CD4-positive, alpha-beta T cell treated with Interleukin-1 beta for 1 hour (primary cell): ENCODE results near the gene ABHD17C.
"Not testable (repeated sequence)": the region's sequence is repeated elsewhere in the genome, so short reads cannot be mapped to it uniquely, and the experiment has no call there.

Experiments
- DNase-seq, 2 donors: peaks; one replicate each; pipeline ENCODE4 v3.0.0-alpha.2; 2020 to 2022

The ABHD17C gene

DNA sequence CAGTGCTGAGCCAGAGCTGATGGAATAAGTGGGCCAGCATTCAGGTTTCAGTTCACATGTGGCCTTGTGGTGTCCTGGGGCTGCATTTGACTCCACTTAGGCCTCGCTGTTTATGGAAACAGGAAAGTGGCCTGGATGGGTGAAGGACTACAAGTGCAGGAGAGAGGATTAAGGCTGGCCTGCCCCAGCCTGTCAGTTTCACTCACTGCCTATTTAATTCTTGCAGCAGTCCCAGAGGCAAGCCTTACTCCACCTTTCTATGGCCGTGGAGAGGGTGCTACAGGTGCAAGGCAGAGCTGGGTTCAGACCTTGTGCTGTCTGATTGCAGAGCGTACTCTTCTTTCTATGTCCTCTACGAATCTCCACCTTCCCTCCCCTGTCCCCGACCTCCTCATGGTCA is 37.7 kb downstream of the ABHD17C start:
- no peak for DNase-seq

DNA sequence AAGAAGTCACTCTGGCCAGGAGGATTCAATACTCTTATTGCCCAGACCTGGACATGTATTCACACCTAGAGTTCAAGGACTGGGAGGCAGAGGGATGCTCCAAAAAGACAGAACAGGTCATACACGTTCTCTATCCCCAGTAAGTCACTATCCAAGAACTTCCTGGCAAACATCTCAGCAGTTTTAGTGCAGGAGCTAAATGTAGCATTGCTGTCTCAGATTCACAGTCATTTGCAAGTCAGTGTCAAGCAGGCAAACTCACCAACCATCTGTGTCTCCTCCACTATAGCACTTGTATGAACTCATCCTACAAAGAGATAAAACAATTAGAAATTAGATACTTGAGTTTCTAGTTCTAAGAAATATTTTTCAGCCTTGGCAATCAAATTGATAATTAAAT is 38.4 kb downstream of the ABHD17C start:
- DNase-seq: no peak

DNA sequence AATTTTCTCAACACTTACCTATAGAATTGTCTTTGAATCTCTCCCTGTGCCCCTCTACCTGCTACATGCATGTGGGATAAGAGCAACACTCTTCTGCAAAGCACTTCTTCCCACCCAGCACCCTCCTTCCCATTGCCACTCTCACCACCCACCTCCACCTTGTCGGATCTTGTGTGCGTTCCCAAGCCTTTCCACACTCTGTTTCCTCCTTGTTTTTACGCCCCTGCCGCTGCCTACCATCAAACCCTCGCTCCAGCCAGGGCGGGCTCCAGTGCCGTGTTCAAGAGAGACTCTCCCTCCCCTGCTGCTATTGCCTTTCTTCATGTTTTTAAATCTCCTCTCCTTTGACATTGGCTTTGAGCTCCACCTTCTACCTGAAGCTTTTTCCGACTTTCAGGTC is 40.2 kb downstream of the ABHD17C start:
- no peak for DNase-seq

DNA sequence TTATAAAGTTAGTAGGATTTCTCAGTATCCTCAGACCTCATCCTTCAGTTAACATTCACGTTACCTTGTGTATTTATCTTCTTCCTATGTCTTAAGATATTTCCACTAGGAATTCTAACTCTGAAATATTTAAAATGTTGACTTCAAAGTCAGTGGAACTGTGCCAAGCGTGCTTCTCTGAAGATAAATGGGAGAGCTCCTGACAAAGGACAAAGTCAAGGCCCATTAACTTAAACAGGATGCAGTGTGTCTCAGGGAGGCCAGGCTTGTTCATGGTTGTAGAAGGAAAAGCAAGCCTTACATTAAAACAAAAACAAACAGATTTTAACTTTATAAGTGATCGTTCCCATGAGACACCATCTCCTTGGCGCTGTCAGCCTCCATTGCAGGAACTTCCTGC is 41.5 kb downstream of the ABHD17C start:
- DNase-seq: no peak

DNA sequence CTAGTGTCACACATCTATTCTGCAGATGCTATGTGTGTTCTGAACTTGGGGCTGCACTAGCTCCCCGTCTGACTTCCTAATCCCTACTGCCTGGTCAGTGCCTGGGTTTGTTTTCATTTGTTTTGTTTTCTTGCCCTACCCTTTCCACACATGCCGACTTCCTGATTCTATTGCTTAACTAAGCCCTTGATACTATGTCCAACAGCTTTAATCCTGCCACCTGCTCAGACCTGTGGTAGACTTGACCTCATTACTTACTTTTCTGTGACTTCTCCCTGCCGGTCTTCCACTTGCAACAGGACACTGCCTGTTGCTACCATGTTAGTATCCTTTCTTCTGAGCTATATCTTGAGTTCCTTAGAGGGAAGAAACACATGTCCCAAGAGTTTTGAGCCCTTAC is 44.8 kb downstream of the ABHD17C start:
- DNase-seq: no peak

DNA sequence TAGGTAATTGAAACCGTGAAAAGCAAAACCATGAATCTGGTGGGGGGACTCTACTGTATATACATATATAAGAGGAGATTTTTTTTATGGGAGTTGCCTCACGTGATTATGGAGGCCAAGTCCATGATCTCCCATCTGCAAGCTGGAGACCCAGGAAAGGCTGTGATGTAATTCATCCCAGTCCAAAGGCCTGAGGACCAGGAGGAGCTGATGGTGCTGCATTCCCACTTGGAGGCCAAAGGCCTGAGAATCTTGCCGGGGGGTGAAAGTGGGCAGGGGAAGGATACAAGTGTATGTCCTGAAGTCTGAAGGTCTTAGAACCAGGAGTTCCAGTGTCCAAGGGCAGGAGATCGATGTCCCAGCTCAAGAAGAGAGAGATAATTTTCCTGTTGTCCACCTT is 47.0 kb downstream of the ABHD17C start:
- no peak for DNase-seq

DNA sequence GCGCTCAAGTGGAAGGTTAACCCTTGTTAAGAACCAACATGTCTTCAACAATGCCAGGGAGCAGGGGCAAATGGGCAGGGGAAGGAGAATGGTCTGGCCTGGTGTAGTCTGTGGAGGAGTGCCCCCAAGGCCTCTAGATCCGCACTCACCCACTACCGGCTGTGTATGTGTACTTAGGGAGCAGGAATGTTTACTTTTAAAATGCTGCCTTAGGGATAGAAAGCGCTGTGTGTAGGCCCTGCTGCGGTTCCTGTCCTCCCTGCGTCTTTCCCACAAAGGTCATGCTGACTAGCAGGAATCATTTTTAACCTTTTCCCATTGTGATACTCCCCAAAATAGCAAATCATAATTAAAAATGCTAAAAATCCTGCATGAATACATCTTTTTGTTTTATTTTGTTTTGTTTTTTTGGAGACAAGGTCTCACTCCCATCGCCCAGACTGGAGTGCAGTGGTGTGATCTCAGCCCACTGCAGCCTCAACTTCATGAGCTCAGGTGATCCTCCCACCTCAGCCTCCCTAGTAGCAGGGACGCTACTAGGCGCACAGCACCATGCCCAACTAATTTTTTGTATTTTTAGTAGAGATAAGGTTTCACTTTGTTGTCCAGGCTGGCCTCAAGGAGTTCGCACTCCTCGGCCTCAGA is 48.2 kb downstream of the ABHD17C start:
- no peak for DNase-seq

DNA sequence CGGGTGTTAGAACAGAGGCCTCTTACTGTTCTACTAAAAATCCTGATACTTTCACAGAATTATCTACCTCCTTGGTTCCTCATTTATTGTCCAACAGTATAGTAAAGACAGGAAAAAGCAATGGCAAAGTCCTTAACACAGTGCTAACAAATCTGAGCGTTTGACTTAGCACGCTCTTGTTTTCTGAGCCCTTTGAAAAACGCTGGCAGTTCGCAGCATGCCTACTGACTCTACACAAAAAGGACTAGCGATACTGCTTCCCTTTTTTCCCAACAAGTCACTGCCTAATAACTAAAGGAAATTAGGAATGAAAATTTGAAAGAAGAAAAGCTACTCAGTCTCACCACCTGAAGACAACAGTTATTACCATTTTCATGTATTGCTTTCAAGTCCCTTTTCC is 49.3 kb downstream of the ABHD17C start:
- no peak for DNase-seq

DNA sequence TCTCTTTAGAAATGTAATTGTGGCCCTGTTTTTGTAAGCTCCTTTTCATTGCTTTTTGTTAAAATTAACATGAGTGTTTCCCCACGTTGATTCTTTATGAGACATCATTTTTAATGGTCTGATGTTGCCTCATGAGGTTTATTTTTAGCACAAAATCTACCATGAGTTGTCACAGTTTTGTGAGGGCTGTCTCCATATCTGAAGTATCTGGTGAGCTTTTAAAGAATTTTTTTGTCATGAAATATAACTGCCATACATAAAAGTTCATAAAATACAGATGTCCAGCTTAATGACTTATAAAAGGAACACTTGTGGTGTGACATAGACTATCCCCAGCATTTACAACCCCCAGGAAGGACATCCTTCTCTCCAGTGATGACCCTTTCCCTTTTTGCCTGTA is 49.7 kb downstream of the ABHD17C start:
- no peak for DNase-seq

DNA sequence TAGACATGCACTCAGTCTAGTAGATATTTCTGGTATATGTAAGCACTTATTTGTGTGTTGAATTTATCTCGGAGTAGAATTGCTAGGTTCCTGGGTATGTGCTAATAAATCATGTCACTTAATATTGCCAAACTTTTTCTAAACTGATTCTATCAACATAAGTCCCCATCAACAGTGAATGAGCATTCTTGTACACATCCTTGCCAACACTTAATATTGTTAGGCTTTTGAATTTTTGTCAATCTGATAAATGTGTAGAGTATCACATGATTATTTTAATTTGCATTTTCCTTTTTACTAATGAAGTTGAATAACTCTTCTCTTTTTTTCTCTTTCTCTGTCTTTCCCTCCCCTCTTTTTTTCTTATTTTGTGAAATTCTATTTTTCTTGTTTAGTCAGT is 50.8 kb downstream of the ABHD17C start:
- DNase-seq: no peak

DNA sequence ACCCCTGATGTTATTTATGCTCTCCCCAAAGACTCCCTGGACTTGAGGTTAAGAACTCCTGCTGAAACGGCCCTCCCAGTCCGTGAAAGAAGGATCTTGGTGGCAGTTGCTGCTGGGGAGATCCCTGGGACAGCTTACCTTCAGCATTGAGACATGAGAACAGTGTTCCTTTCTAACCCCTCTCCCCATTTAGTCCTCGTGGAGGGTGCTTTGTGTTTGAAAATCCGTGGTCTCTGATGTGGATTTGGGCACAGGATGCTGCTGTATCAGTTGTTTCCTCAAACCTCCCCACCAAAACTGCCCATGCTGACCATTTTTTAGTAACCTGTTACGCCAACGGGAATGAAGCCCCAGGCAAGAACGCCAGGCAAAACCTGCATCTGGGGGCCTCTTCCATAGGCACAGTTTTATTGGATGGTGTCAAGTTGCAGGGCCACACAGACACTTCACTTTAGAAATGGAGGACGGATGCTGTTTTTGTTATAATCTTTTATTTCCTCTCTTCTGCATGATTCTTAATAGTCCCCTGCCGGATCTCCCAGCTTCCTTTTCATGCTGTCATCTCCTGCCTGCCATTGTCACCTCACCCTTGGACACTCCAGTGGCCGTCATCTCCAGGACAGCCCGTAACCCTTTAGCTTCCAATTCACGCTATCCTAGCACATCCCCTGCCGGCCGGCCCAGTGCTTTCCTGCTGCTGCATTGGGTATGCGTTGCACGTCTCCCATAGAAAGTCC is 52.4 kb downstream of the ABHD17C start:
- no peak for DNase-seq

DNA sequence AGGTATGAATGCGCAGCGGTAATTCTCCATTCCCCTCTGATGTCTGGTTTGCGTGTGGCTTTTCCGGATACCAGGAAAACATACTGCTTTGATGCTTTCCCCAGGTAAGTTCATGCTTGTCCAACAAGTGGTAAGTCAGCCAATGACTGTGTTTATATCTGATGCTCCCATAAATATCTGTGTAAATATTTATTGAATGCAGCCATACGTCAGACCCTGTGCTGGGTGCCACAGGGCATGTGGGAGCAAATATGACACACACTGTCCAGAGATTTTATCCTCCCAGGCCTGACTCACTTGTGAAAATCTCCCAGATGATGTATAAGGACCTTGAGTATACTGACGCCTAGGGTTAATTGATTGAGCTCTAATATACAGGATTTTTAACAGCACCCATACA is 54.5 kb downstream of the ABHD17C start:
- no peak for DNase-seq

DNA sequence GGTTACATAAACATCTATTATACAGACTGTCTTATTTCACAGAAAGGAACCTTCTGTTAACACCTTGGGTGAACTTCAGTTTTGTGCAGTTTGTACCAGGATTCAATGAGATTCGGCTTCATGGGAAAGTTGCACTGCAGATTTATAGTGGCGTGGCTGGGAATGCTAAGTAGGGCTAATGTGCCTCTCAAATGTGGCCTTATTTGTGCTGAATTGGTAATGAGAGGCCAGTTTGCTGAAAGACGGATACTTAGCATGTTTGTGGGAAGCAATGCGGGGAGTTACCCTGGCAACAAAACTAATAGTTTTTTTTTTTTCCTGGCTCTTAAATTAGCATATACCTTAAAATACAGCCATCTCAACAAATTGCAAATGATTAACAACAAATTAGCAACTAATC is 55.5 kb downstream of the ABHD17C start:
- DNase-seq: no peak

DNA sequence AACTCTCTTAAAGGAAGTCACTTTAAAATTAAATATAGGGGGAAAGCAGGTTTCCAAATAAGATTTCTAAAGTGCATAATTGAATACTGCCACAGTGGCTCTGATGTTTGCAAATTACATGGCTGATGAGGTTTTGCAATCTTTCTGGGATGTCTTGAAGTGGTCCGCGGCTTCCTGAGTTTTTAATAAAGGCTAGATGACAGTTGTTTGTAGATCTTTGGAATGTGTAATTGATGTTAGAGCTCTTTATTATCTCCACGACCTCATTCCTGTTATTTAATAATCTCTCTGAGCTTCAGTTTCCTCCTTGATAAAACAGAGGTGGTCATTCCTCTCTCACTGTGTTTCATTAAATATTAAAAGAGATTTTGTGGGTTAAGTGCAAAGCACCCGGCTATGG is 57.1 kb downstream of the ABHD17C start:
- no peak for DNase-seq

DNA sequence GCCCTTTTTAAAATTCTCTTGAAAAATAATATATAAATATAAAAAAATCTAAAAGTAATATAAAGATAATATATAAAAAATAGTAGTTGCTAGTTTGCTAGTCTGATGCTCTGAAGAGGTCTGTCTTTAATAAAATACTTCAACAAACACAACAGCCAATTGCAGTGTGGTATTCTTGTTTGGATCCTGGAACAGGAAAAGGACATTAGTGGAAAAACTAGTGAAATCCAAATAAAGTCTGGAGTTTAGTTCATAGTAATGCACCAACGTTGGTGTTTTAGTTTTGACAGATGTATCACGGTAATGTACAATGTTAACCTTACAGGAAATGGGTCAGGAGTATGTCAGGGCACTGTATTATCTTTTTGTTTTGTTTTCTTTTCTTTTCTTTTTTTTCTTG is 58.1 kb downstream of the ABHD17C start:
- DNase-seq: no peak

DNA sequence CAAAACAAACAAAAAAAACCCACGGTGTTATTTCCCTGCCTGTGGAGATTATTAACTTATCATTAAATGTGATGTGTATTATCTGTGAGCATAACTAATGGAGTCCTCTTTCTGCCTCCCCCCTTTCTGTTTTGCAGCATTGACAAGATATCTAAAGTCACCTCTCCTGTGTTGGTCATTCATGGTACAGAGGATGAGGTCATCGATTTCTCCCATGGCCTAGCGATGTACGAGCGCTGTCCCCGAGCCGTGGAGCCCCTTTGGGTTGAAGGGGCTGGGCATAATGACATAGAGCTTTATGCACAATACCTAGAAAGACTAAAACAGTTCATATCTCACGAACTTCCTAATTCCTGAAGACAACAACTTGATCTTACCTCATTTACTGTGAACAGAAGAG is 58.9 kb downstream of the ABHD17C start:
- no peak for DNase-seq

DNA sequence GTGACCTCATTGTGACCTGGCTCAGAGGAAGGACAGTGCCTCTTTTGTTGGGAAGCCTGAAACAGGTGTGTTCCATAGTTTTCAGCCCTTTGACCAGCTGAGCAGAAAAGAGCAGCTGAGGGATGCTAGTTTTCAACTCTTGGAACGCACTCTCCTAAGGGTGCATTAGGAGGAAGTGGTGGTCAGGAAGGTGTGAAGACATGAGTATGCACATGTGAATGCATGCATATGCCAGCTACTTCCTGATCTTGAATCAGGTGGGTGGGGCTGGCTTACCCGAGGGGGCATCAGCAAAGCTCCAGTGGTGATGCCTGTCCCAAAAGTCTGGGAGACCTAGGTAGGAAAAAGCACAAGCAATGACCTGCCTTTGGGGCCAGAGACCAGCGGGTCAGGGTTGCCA is 60.8 kb downstream of the ABHD17C start:
- DNase-seq: peak in 1 of 2 donors; percentile 17

DNA sequence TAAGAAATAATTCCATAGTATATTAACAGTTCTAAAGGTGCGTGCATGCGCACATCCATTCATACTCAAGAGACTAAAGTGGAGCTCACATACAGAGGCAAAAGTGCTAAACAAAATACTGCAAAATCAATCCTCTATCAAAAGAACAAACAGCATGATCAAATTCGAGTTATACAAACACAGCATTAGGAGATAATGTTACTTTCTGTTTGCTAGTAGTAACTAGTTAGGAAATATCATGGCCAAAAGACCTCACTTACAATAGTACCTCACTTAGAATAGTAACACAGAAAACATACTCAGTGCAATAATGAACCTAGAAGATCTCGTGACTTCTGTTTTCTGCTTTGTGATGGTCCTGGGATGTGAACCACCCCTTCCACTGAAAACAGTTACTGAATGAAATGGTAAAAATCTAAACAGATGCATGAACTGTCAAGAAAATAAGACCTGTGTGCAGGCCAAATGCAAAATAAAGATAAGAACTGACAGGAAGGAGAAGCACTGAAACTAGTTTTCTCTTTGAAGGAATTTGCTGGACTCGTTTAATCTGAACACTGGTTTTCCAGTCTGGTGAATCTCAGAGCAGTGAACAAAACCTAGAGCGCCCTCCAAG is 63.1 kb downstream of the ABHD17C start:
- no peak for DNase-seq

DNA sequence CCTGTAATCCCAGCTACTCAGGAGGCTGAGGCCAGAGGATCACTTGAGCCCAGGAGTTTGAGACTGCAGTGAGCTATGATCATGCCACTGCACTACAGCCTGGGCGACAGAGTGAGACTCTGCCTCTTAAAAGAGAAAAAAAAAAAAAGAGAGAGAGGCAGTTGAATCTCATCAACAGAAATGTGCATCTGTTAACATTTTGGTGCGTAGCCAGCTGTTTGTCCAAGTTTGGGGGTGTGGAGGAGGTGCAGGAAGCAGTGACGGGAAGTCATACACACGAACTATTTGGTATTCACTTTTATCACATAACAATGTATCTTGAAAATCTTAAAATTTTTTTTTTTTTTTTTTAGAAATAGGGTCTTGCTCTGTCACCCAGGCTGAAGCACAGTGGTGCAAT is 65.8 kb downstream of the ABHD17C start:
- no peak for DNase-seq

DNA sequence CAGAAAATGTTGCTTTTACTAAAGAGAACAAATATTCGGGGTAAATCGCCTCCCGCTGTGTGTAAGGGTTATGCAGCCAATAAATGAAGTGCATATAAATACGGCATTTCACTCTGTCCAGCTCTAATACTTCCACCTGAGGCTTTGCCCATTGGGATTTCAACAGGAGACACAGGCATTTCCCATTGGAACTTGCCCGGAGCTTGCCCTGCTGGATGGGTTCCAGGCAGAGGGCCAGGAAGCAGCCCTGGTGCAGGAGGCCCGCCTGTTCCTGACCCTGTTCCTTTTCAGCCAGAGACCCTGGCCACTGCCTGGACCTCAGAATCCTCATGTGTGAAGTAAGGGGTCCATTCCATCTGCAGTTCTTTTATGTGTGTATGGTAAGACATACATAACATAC is 66.6 kb downstream of the ABHD17C start:
- no peak for DNase-seq

DNA sequence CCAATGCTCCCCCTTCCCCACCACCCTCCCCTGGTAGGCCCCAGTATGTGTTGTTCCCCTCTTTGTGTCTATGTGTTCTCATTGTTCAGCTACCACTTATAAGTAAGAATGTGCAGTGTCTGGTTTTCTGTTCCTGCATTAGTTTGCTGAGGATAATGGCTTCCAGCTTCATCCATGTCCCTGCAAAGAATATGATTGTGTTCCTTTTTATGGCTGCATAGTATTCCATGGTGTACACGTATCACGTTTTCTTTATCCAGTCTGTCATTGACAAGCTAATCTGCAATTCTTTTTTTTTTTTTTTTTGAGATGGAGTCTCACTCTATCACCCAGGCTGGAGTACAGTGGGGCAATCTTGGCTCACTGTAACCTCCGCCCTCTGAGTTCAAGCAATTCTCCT is 68.1 kb downstream of the ABHD17C start:
- not testable (repeated sequence) for DNase-seq

DNA sequence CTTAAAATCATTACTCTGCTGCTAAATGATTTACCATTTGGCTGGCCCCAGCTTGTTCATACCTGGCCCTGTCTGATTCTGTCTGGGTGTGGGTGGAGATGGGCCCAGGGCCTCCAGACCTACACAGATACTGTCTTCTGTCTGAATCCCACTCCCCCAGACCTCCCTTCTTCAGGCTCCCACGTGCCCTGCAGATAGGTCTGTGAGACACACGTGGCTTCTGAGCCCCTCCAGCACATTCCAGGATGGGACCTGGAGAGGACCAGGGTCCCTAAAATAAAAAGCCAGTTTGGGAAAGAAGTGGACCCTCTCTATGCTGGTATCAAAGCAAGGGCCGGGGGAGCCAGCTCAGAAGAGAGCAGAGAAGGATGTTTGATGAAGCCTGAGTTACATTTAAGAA is 69.4 kb downstream of the ABHD17C start:
- no peak for DNase-seq

DNA sequence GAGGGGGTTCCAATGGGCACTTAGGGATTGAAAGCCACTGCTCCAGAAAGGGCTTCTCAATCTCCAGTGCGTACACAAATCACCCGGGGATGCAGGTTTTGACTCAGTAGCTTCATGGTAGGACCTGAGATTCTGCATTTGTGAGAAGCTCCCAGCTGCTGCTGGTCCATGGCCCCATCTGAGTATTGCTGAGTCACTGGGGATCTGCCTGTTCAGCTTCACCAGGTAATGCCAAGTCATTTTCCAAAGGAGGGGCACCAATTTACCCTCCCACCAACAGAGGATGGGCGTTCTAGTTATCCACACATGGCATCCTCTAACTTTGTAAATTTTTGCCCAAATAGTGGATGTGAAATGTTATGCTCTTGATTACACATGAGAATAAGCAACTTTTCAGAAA is 71.2 kb downstream of the ABHD17C start:
- DNase-seq: no peak

DNA sequence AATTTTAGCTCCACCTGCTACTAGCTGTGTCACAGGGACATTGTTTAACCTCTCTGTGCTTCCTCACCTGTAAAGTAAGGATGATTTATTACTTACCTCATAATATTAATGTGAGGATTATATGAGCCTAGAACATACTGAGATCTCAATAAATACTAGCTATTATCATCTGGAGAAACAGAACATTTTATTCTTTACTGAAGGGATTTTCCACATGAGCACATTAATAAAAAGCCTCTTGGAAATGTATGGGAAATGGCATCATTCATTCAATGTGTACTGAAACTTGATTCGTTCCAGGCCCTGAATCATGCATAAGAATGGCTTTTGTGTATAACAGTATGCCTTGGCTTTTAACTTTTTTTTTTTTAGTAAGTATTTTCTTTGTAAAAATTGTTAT is 73.0 kb downstream of the ABHD17C start:
- no peak for DNase-seq
